OCI-M2 (cell line): ENCODE measurements around the gene IDH3B.
"Not testable (repeated sequence)": the region's sequence is repeated elsewhere in the genome, so short reads cannot be mapped to it uniquely, and the experiment has no call there.

Experiments
- DNase-seq: peaks from one replicate; lab custom pipeline; 2025; ENCODE audit not compliant: unreplicated experiment; lab: John Stamatoyannopoulos, UW

Gene IDH3B

GRCh38 chr20:2663887-2664719 lies at the start of gene IDH3B:
IDH3B (minus strand) TSS chr20:2664216; CDS start chr20:2664188, 28 bp downstream.
- DNase-seq: no peak

GRCh38 chr20:2713285-2713684 lies 49.3 kb upstream of the IDH3B start:
- no peak for DNase-seq

DNA sequence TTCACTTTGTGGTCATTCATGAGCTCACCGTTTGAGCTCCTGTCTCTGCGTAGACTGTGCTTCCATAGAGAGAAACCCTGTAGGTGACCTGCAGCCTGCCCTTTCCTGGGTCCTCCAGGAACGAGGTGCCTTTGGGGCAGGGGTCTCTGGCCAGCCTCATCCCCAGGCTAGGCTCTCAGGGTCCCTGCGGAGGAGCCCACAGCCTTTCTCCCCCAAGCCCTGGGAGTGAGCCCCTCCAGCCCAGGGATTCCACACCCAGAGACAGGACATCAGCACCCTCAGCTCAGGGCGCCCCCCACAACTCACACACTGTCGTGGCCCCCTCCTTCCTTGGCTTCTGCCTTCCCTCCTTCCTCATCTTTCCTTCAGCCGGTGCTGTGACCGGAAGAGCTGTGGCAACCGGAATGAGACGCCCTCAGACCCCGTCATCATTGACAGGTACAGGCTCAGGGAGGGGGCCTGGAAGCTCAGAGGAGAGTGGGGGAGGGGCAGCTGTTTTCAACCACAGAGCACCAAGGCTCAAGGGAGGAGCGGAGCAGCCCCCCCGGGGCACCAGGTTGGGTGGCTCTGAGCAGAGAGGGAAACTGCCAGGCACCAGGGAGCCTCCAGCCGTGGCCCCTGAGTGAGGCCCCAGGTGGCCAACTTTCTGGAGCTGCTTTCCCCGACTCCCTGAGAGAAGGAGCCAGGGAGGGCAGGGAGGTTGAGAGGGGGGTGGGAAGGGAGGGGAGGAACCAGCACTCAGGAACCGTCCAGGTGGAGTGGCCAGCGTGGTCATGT lies 45.4 kb upstream of the IDH3B start:
- no peak for DNase-seq

DNA sequence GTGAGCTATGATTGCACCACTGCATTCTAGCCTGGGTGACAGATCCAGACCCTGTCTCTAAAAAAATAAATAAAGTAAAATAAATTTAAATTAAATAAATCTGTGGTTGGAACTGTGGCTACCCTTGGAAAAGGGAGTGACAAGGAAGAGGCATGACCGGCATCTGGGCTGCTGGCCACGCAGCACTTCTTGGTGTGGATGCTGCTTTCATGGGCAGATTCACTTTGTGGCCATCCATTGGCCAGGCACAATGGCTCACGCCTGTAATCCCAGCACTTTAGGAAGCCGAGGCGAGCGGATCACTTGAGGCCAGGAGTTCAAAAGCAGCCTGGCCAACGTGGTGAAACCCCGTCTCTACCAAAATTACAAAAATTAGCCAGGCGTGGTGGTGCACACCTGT lies 44.6 kb upstream of the IDH3B start:
- DNase-seq: no peak

DNA sequence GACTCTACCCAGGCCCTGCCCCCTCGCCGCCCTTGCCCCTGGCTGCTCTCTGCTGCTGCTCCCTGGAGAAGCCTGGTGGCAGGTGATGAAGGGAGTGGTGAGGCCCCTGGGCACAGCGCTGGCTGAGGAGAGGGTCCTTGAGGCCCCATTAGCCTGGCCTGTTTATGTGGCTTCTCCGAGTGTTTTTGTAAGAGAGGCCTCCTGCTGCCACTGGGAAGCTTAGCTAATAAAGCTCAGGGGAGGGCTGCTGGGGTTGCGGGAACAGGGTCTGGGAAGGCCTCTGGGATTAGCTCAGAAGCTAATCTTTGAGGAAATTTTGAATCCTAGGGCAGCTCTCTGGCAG lies 44.0 kb upstream of the IDH3B start:
- DNase-seq: no peak

- DNase-seq: no peak
These were observed 43.5 kb upstream of the IDH3B start for GRCh38 chr20:2707353-2708072.

DNA sequence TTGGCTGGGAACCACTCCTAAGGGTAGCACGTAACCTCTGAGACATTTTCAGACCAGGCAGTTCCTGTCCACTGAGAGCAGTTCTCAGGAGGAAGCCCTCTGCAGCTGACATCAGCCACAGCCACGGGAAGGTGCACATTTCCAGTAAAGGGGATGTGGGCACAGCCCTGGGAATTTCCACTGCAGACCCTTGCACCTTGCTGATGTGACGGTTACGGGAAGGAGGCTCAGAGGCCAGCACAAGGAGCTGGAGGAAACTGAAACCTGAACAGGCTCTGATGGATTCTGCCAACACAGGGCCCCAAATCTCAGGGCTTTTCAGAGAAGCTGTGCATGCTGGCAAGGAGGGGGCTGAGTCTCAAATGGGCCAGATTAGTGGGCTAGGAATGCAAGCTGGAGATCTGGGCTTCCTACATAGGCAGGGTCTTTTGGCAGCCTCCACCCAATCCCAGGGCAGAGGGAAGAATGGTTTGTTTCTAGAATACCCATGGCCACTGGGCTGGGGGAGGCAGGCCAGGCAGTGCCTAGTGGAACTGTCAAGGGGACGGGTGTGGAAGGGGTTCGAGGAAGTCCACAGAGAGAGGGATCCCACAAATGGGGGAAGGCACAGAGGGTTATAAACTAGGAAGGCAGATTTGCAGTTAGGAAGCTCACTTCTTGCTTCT lies 42.8 kb upstream of the IDH3B start:
- DNase-seq: no peak

DNA sequence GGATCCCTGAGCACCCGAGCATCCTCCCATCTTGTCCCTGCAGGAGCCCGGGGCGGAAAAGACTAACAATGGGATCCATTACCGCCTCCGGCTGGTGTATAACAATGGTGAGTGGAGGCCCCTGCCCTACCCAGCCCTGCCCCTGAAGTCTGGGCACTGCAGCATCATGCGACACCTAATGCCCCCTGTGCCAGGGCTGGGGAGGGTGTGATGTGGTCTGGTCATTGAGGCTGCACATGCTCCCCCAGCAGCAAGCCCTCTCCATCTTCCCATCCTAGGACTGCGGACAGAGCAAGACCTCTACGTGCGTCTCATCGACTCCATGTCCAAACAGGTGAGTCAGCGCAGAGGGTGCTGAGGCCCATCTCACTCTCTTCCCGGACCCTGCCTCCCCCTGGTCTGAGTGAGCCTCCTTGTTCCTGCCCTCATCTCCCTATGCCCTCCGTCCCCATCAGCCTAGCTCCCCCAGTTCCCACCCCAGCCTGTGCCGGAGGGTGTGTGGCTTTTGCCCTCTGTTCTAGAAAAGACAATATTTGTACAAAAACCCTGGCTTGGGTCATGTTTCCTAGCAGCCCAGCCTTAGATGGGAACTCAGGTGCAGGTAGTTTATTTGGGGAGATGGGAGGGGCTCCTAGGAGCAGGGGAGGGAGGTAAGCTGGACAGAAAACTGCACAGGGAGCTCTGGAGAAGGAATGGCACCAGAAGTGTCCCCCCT lies 42.1 kb upstream of the IDH3B start:
- DNase-seq: no peak

- no peak for DNase-seq
These were observed 39.9 kb upstream of the IDH3B start for GRCh38 chr20:2703716-2704475.

DNA sequence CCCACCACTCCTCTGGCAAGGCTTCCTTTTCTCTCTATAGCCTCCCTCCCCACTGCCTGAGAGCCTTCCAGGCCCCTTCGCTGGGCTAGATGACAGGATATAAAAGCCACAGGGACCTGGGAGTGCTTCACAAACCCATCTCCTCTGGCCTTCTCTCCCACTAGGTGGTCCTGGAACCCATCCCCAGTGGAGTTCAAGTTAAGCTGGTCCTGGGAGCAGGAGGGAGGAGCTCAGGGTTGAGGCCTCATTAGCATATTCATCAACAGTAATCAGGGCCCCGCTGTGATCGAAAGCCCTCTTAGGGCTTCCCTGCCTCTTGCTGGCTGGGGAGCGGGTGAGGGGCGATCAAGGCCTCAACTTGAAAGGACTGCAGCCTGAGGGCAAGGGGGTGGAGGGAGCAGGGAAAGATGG lies 37.7 kb upstream of the IDH3B start:
- DNase-seq: no peak

DNA sequence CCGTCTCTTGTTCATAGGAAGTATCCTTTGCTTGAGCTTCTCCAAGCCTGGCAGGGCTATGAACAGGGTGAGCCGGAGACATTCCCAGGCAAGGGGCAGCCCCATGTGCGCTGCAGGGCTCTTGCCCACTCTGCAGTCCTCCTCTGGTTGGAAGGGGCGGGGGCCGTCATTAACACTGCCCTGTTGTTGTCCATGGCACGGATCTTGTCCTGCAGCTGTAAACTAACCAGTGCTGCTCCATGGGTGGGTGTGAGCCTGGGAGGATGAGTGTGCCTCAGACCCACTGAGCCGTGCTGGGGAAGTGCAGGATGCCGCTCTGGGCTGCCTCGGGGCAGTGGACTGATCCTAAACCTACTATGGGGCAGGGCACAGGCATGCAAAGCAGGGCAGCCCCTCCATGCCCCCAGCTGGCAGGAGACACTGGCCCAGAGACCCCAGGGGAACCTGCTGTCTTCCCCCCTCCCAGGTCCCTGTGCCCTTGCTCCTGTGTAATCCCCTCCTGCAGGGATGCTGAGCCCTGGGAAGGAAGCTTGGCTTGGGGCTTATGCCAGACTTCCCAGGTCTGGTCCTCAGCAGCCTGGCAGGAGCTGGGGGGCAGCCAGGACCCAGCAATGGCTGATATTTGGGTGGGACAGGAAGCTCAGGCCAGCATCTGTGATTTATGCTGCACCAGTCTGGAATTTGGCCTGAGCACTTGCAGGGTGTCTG lies 37.1 kb upstream of the IDH3B start:
- DNase-seq: no peak

DNA sequence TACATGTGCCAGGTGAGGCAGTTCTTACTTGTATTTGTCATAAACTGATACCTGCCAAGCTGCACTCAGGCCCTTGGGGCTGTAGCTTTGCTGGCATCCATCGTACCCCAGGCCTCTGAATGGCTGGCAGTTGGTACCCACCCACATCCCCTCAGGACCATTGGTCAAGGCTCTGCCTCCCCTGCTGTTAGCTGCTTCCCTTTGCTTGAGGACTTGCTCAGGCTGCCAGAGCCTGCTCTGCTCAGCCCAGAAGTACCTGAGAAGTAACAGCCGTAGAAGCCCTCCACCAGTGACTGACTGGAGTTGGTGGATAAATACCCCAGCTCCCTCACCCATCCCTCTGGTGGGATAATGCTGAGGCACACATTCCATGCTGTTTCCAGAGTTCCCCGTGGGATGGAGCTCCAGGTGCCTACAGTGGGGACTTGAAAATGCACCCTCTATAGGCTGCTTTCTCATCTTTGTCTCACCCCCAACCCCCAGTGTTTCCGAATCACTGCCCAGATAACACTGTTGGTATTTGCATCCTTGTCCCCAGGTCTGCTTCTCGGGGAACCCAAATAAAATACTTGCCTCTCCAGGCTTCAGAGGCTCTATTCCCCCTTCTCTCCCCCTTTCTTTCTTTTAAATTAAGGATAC lies 35.9 kb upstream of the IDH3B start:
- no peak for DNase-seq

DNA sequence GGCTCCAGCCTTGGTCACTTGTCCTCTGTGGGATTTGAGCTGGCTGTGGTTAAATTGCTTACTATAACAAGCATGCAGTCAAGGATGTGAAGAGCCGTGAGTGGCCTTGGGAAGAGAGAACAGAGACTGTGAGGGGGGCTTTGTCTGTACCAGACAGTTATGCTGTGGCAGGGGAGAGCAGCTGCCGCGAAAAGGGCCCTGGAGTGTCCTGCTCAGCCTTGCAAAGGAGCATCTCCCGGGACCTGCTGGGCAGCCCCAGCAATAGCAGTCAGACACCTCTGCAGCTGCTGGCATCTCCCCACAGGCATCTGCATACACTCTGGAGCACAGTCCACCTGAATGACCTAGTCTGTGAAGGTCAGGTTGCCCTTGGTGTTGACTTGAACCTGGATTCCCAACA lies 34.9 kb upstream of the IDH3B start:
- DNase-seq: no peak

DNA sequence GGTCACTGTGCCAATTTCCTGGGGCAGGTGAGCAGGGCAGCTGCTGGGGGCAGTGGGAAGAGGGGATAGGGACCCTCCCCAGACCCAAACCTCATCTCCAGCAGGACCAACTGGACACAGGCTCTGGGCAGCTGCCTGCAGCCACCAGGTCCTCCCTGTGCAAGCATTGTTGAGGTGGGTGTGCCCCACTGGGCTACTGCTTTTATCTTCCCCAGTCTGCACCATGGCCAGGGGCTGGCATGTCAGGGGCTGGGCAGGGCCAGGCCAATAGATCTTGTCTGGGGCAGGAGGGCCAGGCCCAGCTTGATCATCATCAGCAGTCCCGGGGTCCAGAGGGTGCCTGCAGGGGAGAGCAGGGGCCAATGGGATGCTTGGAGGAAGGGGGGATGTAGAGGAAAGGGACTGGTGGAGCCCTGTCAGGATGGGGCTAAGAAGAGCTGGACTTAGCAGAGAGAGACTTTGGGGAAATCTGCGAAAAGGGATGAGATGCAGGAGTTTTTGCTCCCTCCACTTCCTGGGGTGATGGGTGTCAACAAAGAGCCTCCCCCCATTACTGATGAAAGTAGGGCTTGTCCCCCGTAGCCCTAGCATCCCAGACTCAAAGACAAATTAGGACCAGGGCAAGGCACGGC lies 34.3 kb upstream of the IDH3B start:
- no peak for DNase-seq

DNA sequence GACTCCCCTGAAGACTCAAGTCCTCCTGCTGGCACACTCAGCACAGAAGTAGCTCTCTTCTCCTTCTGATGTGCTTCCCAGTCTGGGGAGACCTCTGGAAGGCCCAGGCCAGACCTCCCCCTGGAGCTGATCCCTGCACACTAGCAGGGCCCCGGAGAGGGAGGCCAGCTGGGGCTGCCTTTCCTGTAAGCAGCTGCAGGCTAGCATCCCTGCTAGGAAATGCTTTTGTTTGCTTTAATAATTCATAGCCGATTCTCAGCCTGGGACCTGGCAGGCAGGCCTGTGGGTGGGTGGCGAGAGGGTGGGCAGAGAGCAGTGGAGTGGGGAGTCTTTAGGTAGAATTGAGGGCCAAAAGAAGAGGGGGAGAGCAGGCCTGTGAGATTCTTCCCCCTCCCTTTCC lies 33.8 kb upstream of the IDH3B start:
- DNase-seq: no peak

DNA sequence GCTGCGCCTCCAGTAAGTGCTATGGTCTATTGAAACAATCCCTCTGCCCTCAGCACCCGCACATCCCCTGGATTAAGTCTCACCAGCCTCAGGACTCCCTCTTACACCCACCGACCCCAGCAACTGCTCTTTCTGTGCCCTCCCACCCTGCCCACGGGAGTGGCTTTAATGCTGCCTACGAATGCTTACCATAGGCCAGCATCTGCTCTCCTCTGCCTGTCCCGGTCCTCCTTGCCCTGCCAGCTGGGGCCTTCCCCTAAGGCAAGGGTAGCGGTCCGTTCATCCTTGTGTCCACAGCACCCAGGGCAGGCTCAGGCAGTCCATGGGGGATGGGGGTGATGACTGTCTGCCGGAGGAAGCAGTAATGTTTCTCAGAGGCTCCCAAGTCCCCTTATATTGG lies 32.6 kb upstream of the IDH3B start:
- no peak for DNase-seq

DNA sequence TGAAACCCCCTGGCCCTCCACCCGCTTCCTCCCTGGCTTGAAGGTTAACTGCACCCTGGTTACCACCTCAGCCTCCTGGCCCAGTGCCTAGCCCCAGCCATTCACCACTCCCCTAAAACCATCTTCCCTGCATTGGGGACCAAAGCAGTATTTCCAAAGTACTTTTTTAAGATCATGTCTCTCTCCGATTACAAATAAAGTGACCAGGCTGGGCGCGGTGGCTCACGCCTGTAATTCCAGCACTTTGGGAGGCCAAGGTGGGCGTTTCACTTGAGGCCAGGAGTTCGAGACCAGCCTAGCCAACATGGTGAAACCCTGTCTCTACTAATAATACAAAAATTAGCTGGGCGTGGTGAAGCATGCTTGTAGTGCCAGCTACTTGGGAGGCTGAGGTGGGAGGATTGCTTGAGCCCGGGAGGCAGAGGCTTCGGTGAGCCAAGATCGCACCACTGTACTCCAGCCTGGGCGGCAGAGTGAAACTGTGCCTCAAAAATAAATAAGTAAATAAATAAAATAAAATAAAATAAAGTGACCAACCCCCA lies 32.0 kb upstream of the IDH3B start:
- not testable (repeated sequence) for DNase-seq
